ACC112 (cell line): ENCODE data around the gene TMEM106C.

Source experiments
- H2AFZ ChIP-seq: fragments of 200-600 bp; sonication (generic); one replicate; pipeline ENCODE4 v1.6.0; 2017; ENCODE audit warnings: antibody characterized with exemption, low read length; ENCODE audit not compliant: unreplicated experiment
- H3K27ac ChIP-seq: fragments of 200-600 bp; sonication (generic); 2 replicates; pipeline ENCODE4 v1.5.1; 2014; ENCODE audit warnings: low read depth, mild to moderate bottlenecking, antibody characterized with exemption, low read length, moderate library complexity
- H3K27me3 ChIP-seq: fragments of 200-600 bp; sonication (generic); 2 replicates; pipeline ENCODE4 v1.6.1; 2014; ENCODE audit warnings: mild to moderate bottlenecking, antibody characterized with exemption, low read length, moderate library complexity, mixed read lengths; ENCODE audit not compliant: insufficient read depth
- H3K36me3 ChIP-seq: fragments of 200-600 bp; sonication (generic); 2 replicates; pipeline ENCODE4 v1.6.1; 2016; ENCODE audit warnings: mild to moderate bottlenecking, antibody characterized with exemption, low read length, moderate library complexity, mixed read lengths; ENCODE audit not compliant: insufficient read depth
- H3K4me1 ChIP-seq: fragments of 200-600 bp; sonication (generic); one replicate; pipeline ENCODE4 v1.6.1; 2016; ENCODE audit warnings: low read length, mixed read lengths; ENCODE audit not compliant: insufficient read depth, unreplicated experiment, control insufficient read depth
- H3K4me3 ChIP-seq: fragments of 200-600 bp; sonication (generic); 2 replicates; pipeline ENCODE4 v1.5.1; 2014; ENCODE audit warnings: mild to moderate bottlenecking, low read depth, low read length
- H3K79me2 ChIP-seq: fragments of 200-600 bp; sonication (generic); one replicate; pipeline ENCODE4 v1.6.0; 2016; ENCODE audit warnings: low read length; ENCODE audit not compliant: control insufficient read depth, unreplicated experiment, insufficient read depth

TMEM106C gene

DNA sequence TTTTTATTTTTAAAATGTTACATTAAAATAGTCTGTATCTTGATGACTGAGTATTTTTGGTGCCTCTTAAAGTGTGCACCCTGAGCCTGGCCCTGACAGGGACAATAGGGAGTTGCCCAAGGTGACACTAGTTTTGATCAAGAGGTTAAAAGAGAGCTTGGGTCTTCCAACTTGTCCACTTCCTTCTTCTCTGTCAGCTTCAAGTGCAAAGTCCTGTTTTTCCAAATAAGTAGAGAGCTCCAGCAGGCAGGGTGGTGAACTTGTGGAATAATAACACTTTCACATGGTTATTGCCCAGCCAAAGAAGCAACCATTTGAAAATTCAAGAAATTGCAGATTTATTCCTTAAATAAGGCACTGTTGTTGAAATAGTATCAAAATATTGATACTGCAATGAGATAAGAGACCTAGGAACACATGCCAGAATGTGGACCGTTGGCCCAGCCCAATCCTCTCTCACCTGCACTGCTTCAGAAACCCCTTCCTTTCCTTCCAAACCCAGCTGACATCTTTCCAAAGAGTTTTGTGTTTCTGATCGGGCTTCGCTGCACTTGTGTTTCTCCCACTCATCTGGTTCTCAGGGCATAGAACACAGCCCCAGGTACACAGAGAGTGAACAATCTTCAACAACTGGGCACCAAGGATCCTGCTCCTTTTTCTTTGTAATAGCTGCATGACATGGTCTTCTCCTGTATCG lies 54.7 kb downstream of the TMEM106C start:
- Histone ChIP-seq H3K27me3 (peaks cover 90% of the 10 kb centered on the region), H3K27ac (no peak overlapping the region), H3K36me3 (no peaks in the 10 kb centered on the region), H3K4me1 (no peaks in the 10 kb centered on the region), H2AFZ (no peak overlapping the region), H3K4me3 (no peak overlapping the region), H3K79me2 (no peaks in the 10 kb centered on the region)
